Measurements from ENCODE around the gene ACMSD.
"Not testable (repeated sequence)": the region's sequence is repeated elsewhere in the genome, so short reads cannot be mapped to it uniquely, and the experiment has no call there.

The ACMSD gene

DNA sequence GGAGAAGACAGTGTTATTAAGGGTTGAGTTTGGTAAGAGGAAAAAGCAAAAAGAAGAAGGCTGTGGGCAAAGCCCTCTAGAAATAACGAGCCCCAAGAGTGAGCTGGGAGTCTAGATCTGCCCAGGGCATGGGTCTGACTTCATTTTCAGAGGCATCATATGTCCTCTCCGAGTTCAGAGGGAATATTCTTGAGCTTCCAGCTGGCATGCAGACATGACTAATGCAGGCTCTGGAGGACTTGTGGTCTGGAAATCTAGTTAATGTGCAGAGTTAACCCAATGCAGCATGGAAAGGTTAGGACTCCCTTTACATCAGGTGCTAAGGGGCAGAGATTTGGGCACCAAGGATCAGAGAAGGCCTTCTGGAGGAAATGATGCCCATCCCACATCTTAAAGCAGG is 7.3 kb downstream of the ACMSD start:
- Histone ChIP-seq H3K27ac (ENCODE audit: low read depth, low read length) (no peak overlapping the region), H3K36me3 (ENCODE audit: control insufficient read depth in 5 of 5, insufficient read depth in 5 of 5, low read length in 5 of 5) (no peaks in the 10 kb centered on the region), H3K4me1 (ENCODE audit: control insufficient read depth in 5 of 5, insufficient read depth in 5 of 5, low read length in 5 of 5) (no peaks in the 10 kb centered on the region), H3K9me3 (ENCODE audit: control insufficient read depth in 5 of 5, low read length in 5 of 5) (peaks cover 0 to 3% (median 0%) of the 10 kb centered on the region in 5 donors), H3K4me3 (ENCODE audit: low read depth in 1 of 5, low read length in 5 of 5) (no peak overlapping the region), H3K27me3 (ENCODE audit: control insufficient read depth in 5 of 5, insufficient read depth in 4 of 5, low read length in 5 of 5) (no peaks in the 10 kb centered on the region), H3K9ac (ENCODE audit: low read length in 5 of 5) (no peak overlapping the region)

GRCh38 chr2:134846213-134846612 is 7.8 kb downstream of the ACMSD start:
- Histone ChIP-seq H3K9ac (ENCODE audit: low read length in 5 of 5) (no peak overlapping the region), H3K4me1 (ENCODE audit: control insufficient read depth in 5 of 5, insufficient read depth in 5 of 5, low read length in 5 of 5) (no peaks in the 10 kb centered on the region), H3K36me3 (ENCODE audit: control insufficient read depth in 5 of 5, insufficient read depth in 5 of 5, low read length in 5 of 5) (no peaks in the 10 kb centered on the region), H3K4me3 (ENCODE audit: low read depth in 1 of 5, low read length in 5 of 5) (no peak overlapping the region), H3K27me3 (ENCODE audit: control insufficient read depth in 5 of 5, insufficient read depth in 4 of 5, low read length in 5 of 5) (no peaks in the 10 kb centered on the region), H3K9me3 (ENCODE audit: control insufficient read depth in 5 of 5, low read length in 5 of 5) (peaks cover 0 to 3% (median 0%) of the 10 kb centered on the region in 5 donors), H3K27ac (ENCODE audit: low read depth, low read length) (no peak overlapping the region)

- H3K36me3 ChIP-seq (ENCODE audit: control insufficient read depth in 5 of 5, insufficient read depth in 5 of 5, low read length in 5 of 5); H3K9me3 ChIP-seq (ENCODE audit: control insufficient read depth in 5 of 5, low read length in 5 of 5); H3K4me3 ChIP-seq (ENCODE audit: low read depth in 1 of 5, low read length in 5 of 5); H3K4me1 ChIP-seq (ENCODE audit: control insufficient read depth in 5 of 5, insufficient read depth in 5 of 5, low read length in 5 of 5); H3K9ac ChIP-seq (ENCODE audit: low read length in 5 of 5); H3K27me3 ChIP-seq (ENCODE audit: control insufficient read depth in 5 of 5, insufficient read depth in 4 of 5, low read length in 5 of 5); H3K27ac ChIP-seq (ENCODE audit: low read depth, low read length): not testable (repeated sequence)
Measured at GRCh38 chr2:134847582-134847981, 9.2 kb downstream of the ACMSD start.

GRCh38 chr2:134852518-134852917 is 14.1 kb downstream of the ACMSD start:
- H3K4me3 ChIP-seq (ENCODE audit: low read depth in 1 of 5, low read length in 5 of 5): no peak overlapping the region
- no peaks in the 10 kb centered on the region for H3K27me3 ChIP-seq (ENCODE audit: control insufficient read depth in 5 of 5, insufficient read depth in 4 of 5, low read length in 5 of 5)
- H3K27ac ChIP-seq (ENCODE audit: low read depth, low read length): no peak overlapping the region
- H3K4me1 ChIP-seq (ENCODE audit: control insufficient read depth in 5 of 5, insufficient read depth in 5 of 5, low read length in 5 of 5): no peaks in the 10 kb centered on the region
- no peaks in the 10 kb centered on the region for H3K9me3 ChIP-seq (ENCODE audit: control insufficient read depth in 5 of 5, low read length in 5 of 5)
- H3K9ac ChIP-seq (ENCODE audit: low read length in 5 of 5): no peak overlapping the region
- no peaks in the 10 kb centered on the region for H3K36me3 ChIP-seq (ENCODE audit: control insufficient read depth in 5 of 5, insufficient read depth in 5 of 5, low read length in 5 of 5)

DNA sequence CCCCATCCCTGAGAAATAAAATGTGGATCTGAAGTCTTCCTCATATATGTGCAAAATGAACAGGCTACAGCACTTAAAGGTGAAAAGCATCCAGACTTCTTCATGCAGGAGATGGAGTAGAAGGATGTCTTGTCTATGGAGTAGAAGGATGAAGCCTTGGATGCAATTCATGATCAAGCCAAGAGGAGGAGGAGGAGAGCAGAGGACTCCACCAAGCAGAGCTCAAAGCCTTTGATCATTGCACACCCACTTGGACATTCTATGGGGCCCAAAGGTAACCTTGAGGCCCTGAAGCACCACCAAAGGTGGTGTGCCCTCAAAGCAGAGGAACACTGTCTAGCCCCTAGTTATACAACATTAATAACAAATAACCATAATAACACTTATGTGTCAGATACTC is 17.3 kb downstream of the ACMSD start:
- Histone ChIP-seq H3K9ac (ENCODE audit: low read length in 5 of 5) (no peak overlapping the region), H3K4me1 (ENCODE audit: control insufficient read depth in 5 of 5, insufficient read depth in 5 of 5, low read length in 5 of 5) (no peaks in the 10 kb centered on the region), H3K9me3 (ENCODE audit: control insufficient read depth in 5 of 5, low read length in 5 of 5) (no peaks in the 10 kb centered on the region), H3K36me3 (ENCODE audit: control insufficient read depth in 5 of 5, insufficient read depth in 5 of 5, low read length in 5 of 5) (no peaks in the 10 kb centered on the region), H3K4me3 (ENCODE audit: low read depth in 1 of 5, low read length in 5 of 5) (no peak overlapping the region), H3K27ac (ENCODE audit: low read depth, low read length) (no peak overlapping the region), H3K27me3 (ENCODE audit: control insufficient read depth in 5 of 5, insufficient read depth in 4 of 5, low read length in 5 of 5) (no peaks in the 10 kb centered on the region)

GRCh38 chr2:134858245-134858644 is 19.8 kb downstream of the ACMSD start:
- H3K4me1 ChIP-seq (ENCODE audit: control insufficient read depth in 5 of 5, insufficient read depth in 5 of 5, low read length in 5 of 5): no peaks in the 10 kb centered on the region
- H3K27ac ChIP-seq (ENCODE audit: low read depth, low read length): no peak overlapping the region
- no peak overlapping the region for H3K4me3 ChIP-seq (ENCODE audit: low read depth in 1 of 5, low read length in 5 of 5)
- no peaks in the 10 kb centered on the region for H3K36me3 ChIP-seq (ENCODE audit: control insufficient read depth in 5 of 5, insufficient read depth in 5 of 5, low read length in 5 of 5)
- H3K9ac ChIP-seq (ENCODE audit: low read length in 5 of 5): no peak overlapping the region
- H3K27me3 ChIP-seq (ENCODE audit: control insufficient read depth in 5 of 5, insufficient read depth in 4 of 5, low read length in 5 of 5): no peaks in the 10 kb centered on the region
- H3K9me3 ChIP-seq (ENCODE audit: control insufficient read depth in 5 of 5, low read length in 5 of 5): no peaks in the 10 kb centered on the region

DNA sequence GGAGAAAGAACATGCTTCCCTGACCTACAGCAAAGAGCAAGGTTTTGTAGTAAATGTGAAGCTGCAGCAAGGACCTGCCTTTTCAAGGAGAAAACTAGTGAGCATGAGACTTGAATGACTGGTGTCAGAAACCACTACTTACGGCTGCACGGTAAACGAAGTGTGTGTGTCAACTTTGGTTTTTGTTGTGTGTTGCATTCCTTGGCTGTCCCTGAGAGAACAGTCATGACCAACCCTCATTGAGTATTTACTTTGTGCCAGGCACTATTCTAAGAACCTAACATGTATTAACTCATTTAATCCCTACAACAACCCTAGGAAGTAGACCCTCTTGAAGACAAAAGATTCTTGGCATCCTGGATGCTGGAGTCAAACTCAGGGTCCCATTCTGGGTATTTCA is 22.8 kb downstream of the ACMSD start:
- H3K9me3 ChIP-seq (ENCODE audit: control insufficient read depth in 5 of 5, low read length in 5 of 5): no peaks in the 10 kb centered on the region
- H3K27me3 ChIP-seq (ENCODE audit: control insufficient read depth in 5 of 5, insufficient read depth in 4 of 5, low read length in 5 of 5): no peaks in the 10 kb centered on the region
- H3K36me3 ChIP-seq (ENCODE audit: control insufficient read depth in 5 of 5, insufficient read depth in 5 of 5, low read length in 5 of 5): no peaks in the 10 kb centered on the region
- no peak overlapping the region for H3K9ac ChIP-seq (ENCODE audit: low read length in 5 of 5)
- H3K4me1 ChIP-seq (ENCODE audit: control insufficient read depth in 5 of 5, insufficient read depth in 5 of 5, low read length in 5 of 5): no peaks in the 10 kb centered on the region
- H3K27ac ChIP-seq (ENCODE audit: low read depth, low read length): no peak overlapping the region
- no peak overlapping the region for H3K4me3 ChIP-seq (ENCODE audit: low read depth in 1 of 5, low read length in 5 of 5)

GRCh38 chr2:134862069-134862468 is 23.7 kb downstream of the ACMSD start:
- no peaks in the 10 kb centered on the region for H3K27me3 ChIP-seq (ENCODE audit: control insufficient read depth in 5 of 5, insufficient read depth in 4 of 5, low read length in 5 of 5)
- H3K27ac ChIP-seq (ENCODE audit: low read depth, low read length): no peak overlapping the region
- H3K9ac ChIP-seq (ENCODE audit: low read length in 5 of 5): no peak overlapping the region
- no peaks in the 10 kb centered on the region for H3K4me1 ChIP-seq (ENCODE audit: control insufficient read depth in 5 of 5, insufficient read depth in 5 of 5, low read length in 5 of 5)
- no peaks in the 10 kb centered on the region for H3K9me3 ChIP-seq (ENCODE audit: control insufficient read depth in 5 of 5, low read length in 5 of 5)
- H3K36me3 ChIP-seq (ENCODE audit: control insufficient read depth in 5 of 5, insufficient read depth in 5 of 5, low read length in 5 of 5): no peaks in the 10 kb centered on the region
- no peak overlapping the region for H3K4me3 ChIP-seq (ENCODE audit: low read depth in 1 of 5, low read length in 5 of 5)

GRCh38 chr2:134862674-134863073 is 24.3 kb downstream of the ACMSD start:
- Histone ChIP-seq H3K4me1 (ENCODE audit: control insufficient read depth in 5 of 5, insufficient read depth in 5 of 5, low read length in 5 of 5) (no peaks in the 10 kb centered on the region), H3K36me3 (ENCODE audit: control insufficient read depth in 5 of 5, insufficient read depth in 5 of 5, low read length in 5 of 5) (no peaks in the 10 kb centered on the region), H3K4me3 (ENCODE audit: low read depth in 1 of 5, low read length in 5 of 5) (no peak overlapping the region), H3K27ac (ENCODE audit: low read depth, low read length) (no peak overlapping the region), H3K9me3 (ENCODE audit: control insufficient read depth in 5 of 5, low read length in 5 of 5) (no peaks in the 10 kb centered on the region), H3K9ac (ENCODE audit: low read length in 5 of 5) (no peak overlapping the region), H3K27me3 (ENCODE audit: control insufficient read depth in 5 of 5, insufficient read depth in 4 of 5, low read length in 5 of 5) (no peaks in the 10 kb centered on the region)

GRCh38 chr2:134863446-134863845 is 25.0 kb downstream of the ACMSD start:
- no peaks in the 10 kb centered on the region for H3K9me3 ChIP-seq (ENCODE audit: control insufficient read depth in 5 of 5, low read length in 5 of 5)
- H3K4me3 ChIP-seq (ENCODE audit: low read depth in 1 of 5, low read length in 5 of 5): no peak overlapping the region

More at GRCh38 chr2:134863446-134863845, 25.0 kb downstream of the ACMSD start:
- H3K27me3 ChIP-seq (ENCODE audit: control insufficient read depth in 5 of 5, insufficient read depth in 4 of 5, low read length in 5 of 5): no peaks in the 10 kb centered on the region
- H3K27ac ChIP-seq (ENCODE audit: low read depth, low read length): no peak overlapping the region
- H3K36me3 ChIP-seq (ENCODE audit: control insufficient read depth in 5 of 5, insufficient read depth in 5 of 5, low read length in 5 of 5): no peaks in the 10 kb centered on the region
- no peaks in the 10 kb centered on the region for H3K4me1 ChIP-seq (ENCODE audit: control insufficient read depth in 5 of 5, insufficient read depth in 5 of 5, low read length in 5 of 5)
- no peak overlapping the region for H3K9ac ChIP-seq (ENCODE audit: low read length in 5 of 5)
